Endodermal cell (in vitro differentiated cells): ENCODE results near the gene GABRB1. TPM values are rescaled to one million over a fixed set of nuclear protein-coding genes. Genes with fewer than 3 reads are reported as not detected.

ENCODE experiments used
- DNase-seq: peaks from one replicate; pipeline ENCODE4 v3.0.0-alpha.2; 2017
- H3K27ac ChIP-seq: 2 replicates; pipeline ENCODE4 v1.5.1; 2013; ENCODE audit warnings: mild to moderate bottlenecking, low read depth, low read length, moderate library complexity
- H3K27me3 ChIP-seq: 2 replicates; pipeline ENCODE4 v1.6.1; 2013; ENCODE audit warnings: mild to moderate bottlenecking, low read length, moderate library complexity; ENCODE audit not compliant: insufficient read depth, control insufficient read depth, poor library complexity, severe bottlenecking
- H3K36me3 ChIP-seq: 2 replicates; pipeline ENCODE4 v1.7.0; 2013; ENCODE audit warnings: mild to moderate bottlenecking, low read length, moderate library complexity; ENCODE audit not compliant: control insufficient read depth, insufficient read depth
- H3K4me1 ChIP-seq: one replicate; pipeline ENCODE4 v1.7.0; 2013; ENCODE audit warnings: low read length; ENCODE audit not compliant: control insufficient read depth, insufficient read depth
- H3K4me3 ChIP-seq: 2 replicates; pipeline ENCODE4 v1.5.1; 2013; ENCODE audit warnings: mild to moderate bottlenecking, low read length, moderate library complexity
- H3K9ac ChIP-seq: 2 replicates; pipeline ENCODE4 v1.6.1; 2013; ENCODE audit warnings: mild to moderate bottlenecking, low read length, moderate library complexity; ENCODE audit not compliant: poor library complexity, severe bottlenecking; ENCODE audit errors: extremely low read depth
- H3K9me3 ChIP-seq: 2 replicates; pipeline ENCODE4 v1.6.1; 2013; ENCODE audit warnings: mild to moderate bottlenecking, low read length, moderate library complexity; ENCODE audit not compliant: control insufficient read depth
- H3K27ac Mint-ChIP-seq: 2 replicates; pipeline ENCODE4 v1.8.0; 2020; ENCODE audit warnings: mixed read lengths
- H3K27me3 Mint-ChIP-seq: 2 replicates; pipeline ENCODE4 v1.8.0; 2021; ENCODE audit warnings: mild to moderate bottlenecking, mixed read lengths; ENCODE audit not compliant: insufficient read depth
- H3K36me3 Mint-ChIP-seq: 2 replicates; pipeline ENCODE4 v1.8.0; 2020; ENCODE audit warnings: low read depth, mixed read lengths
- H3K4me1 Mint-ChIP-seq: 2 replicates; pipeline ENCODE4 v1.8.0; 2020; ENCODE audit warnings: mixed read lengths
- H3K4me3 Mint-ChIP-seq: 2 replicates; pipeline ENCODE4 v1.8.0; 2020; ENCODE audit warnings: mild to moderate bottlenecking, moderate library complexity, mixed read lengths
- H3K9me3 Mint-ChIP-seq: 2 replicates; pipeline ENCODE4 v1.8.0; 2020; ENCODE audit warnings: mild to moderate bottlenecking, mixed read lengths
- WGBS, 2 experiments: methylation state at CpG; one replicate each; pipeline versions ENCODE4 v1.1.5 to v1.1.7; 2013; ENCODE audit warnings: missing lambda C conversion rate in 2 of 2, mixed read lengths in 1 of 2; ENCODE audit not compliant: insufficient coverage in 1 of 2, insufficient read length in 1 of 2; 5-methylcytosine and 5-hydroxymethylcytosine counted together
- total RNA-seq, 2 donors: library from RNA; stranded (reverse); fragmentation: NEBNext Ultra II Directional in 1 of 2; extraction: Animal tissue kit (Norgen Biotek cat#: 25700) in 1 of 2; gene quantifications; 2 replicates in 1 of 2; 3 replicates in 1 of 2; pipeline ENCODE4 v1.2.1, GENCODE V29; 2021
- TF ChIP-seq, protein P1 (sequence below): fragments of 200-600 bp; sonication (generic); conservative IDR thresholded peaks from 2 replicates; pipeline ENCODE4 v1.5.0; 2021; ENCODE audit warnings: antibody characterized with exemption, mild to moderate bottlenecking

GABRB1 gene
- total RNA-seq, 2 donors from 2014 or later = not detected

DNA sequence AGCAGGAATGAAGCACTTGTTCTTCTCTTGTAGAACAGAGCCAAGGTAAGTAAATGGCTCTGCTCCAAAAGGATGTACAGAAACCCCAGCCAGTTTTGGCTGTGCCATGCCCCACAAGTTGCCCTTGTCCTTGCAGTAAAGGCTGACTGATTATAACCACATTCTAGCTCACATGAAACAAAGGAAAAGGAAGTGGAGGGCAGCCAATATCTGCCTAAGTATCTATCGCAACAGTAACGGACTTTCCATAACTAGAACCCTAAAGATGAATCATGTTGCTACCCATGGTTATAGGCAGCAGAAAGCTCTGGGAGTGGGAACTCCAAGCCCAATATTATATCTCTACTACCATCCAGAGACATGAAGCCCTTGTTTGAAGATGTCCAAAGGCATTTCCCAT, 336.4 kb downstream of the GABRB1 start:
- WGBS, 2 experiments = 91 to 100% methylated on average over 2 of the region's 2 CpGs
- Histone ChIP-seq H3K9ac (no peak overlapping the region), H3K27ac (no peak overlapping the region), H3K9me3 (no peaks in the 10 kb centered on the region), H3K36me3 (no peaks in the 10 kb centered on the region), H3K27me3 (no peaks in the 10 kb centered on the region), H3K4me3 (no peak overlapping the region), H3K4me1 (no peaks in the 10 kb centered on the region)
- H3K27me3 Mint-ChIP-seq = no peaks in the 10 kb centered on the region
- no peak overlapping the region for H3K27ac Mint-ChIP-seq
- peaks cover 1% of the 10 kb centered on the region for H3K4me1 Mint-ChIP-seq
- TF ChIP-seq, protein P1, sequence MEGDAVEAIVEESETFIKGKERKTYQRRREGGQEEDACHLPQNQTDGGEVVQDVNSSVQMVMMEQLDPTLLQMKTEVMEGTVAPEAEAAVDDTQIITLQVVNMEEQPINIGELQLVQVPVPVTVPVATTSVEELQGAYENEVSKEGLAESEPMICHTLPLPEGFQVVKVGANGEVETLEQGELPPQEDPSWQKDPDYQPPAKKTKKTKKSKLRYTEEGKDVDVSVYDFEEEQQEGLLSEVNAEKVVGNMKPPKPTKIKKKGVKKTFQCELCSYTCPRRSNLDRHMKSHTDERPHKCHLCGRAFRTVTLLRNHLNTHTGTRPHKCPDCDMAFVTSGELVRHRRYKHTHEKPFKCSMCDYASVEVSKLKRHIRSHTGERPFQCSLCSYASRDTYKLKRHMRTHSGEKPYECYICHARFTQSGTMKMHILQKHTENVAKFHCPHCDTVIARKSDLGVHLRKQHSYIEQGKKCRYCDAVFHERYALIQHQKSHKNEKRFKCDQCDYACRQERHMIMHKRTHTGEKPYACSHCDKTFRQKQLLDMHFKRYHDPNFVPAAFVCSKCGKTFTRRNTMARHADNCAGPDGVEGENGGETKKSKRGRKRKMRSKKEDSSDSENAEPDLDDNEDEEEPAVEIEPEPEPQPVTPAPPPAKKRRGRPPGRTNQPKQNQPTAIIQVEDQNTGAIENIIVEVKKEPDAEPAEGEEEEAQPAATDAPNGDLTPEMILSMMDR = no peak
- H3K4me3 Mint-ChIP-seq = no peak overlapping the region
- H3K36me3 Mint-ChIP-seq = no peaks in the 10 kb centered on the region
- DNase-seq = no peak
- no peaks in the 10 kb centered on the region for H3K9me3 Mint-ChIP-seq

DNA sequence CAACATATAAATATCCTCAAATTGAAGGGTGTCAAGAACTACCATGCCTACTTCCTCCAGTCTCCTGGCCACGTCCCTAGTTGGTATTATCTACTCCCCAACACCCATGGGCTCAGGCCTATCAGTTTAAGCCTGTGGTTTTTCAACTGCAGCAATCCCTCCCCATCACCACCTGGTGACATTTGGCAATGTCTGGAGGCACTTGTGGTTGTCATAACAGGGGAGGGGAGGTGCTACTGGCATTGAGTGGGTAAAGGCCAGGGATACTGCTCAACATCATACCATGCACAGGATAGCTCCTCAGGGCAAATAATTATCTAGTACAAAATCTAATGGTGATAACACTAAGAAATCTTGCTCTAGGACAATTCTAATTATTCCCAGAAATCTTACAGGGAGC, 336.8 kb downstream of the GABRB1 start:
- peaks cover 3% of the 10 kb centered on the region for H3K4me1 Mint-ChIP-seq
- H3K9me3 Mint-ChIP-seq = no peaks in the 10 kb centered on the region
- TF ChIP-seq, protein P1 = no peak
- no peak for DNase-seq
- Histone ChIP-seq H3K9me3 (no peaks in the 10 kb centered on the region), H3K27ac (no peak overlapping the region), H3K4me1 (no peaks in the 10 kb centered on the region), H3K36me3 (no peaks in the 10 kb centered on the region), H3K9ac (no peak overlapping the region), H3K27me3 (no peaks in the 10 kb centered on the region), H3K4me3 (no peak overlapping the region)
- no peaks in the 10 kb centered on the region for H3K27me3 Mint-ChIP-seq
- H3K27ac Mint-ChIP-seq = no peak overlapping the region
- H3K36me3 Mint-ChIP-seq = no peaks in the 10 kb centered on the region
- H3K4me3 Mint-ChIP-seq = no peak overlapping the region
- WGBS, 2 experiments = 93% methylated on average over 1 of the region's 1 CpG; no CpG with 5 or more reads in 1 of the 2 experiments

DNA sequence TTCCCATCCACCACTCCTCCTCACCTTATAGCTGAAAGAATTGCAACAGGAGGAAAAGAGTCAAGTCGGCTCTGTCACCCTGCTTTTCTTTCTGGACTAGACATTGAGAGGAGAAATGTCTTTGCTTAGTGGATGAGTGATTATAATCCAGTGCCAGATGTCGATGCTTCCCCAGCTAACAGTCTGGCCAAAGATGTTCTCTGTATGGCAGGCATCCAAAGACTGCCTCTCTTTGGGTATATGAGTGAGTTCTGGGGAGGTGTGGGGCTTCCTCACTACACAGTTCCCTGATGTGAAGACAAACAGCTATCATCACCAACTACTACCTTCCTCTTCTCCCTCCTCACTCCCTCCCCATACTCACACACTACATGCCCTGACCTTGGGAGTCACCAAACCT, 341.2 kb downstream of the GABRB1 start:
- DNase-seq = no peak
- Histone ChIP-seq H3K27ac (no peak overlapping the region), H3K9ac (no peak overlapping the region), H3K4me3 (no peak overlapping the region), H3K36me3 (no peaks in the 10 kb centered on the region), H3K9me3 (no peaks in the 10 kb centered on the region), H3K4me1 (no peaks in the 10 kb centered on the region), H3K27me3 (no peaks in the 10 kb centered on the region)
- Mint-ChIP-seq H3K27me3 (peaks cover 2% of the 10 kb centered on the region), H3K4me3 (no peak overlapping the region), H3K9me3 (peaks cover 3% of the 10 kb centered on the region), H3K36me3 (no peaks in the 10 kb centered on the region), H3K27ac (no peak overlapping the region), H3K4me1 (peaks cover 3% of the 10 kb centered on the region)
- TF ChIP-seq, protein P1 = no peak
- 80 to 92% methylated on average over 1 to 2 of the region's 2 CpGs for WGBS, 2 experiments
